HG03565 (cell line): ENCODE measurements around the gene RB1.
"Not testable (repeated sequence)": the region's sequence is repeated elsewhere in the genome, so short reads cannot be mapped to it uniquely, and the experiment has no call there.

Source experiments
- ATAC-seq: cut with Tn5 transposase; IDR thresholded peaks from one replicate; pipeline ENCODE4 v1.9.1; 2021; ENCODE audit warnings: mild to moderate bottlenecking, moderate library complexity; ENCODE audit not compliant: unreplicated experiment

The RB1 gene

GRCh38 chr13:48448285-48448958 lies 144.9 kb downstream of the RB1 start:
- no peak for ATAC-seq

GRCh38 chr13:48448959-48449614 lies 145.5 kb downstream of the RB1 start:
- ATAC-seq: no peak

GRCh38 chr13:48449656-48450055 lies 146.1 kb downstream of the RB1 start:
- ATAC-seq: no peak

- not testable (repeated sequence) for ATAC-seq
Observed at GRCh38 chr13:48451196-48451595, 147.6 kb downstream of the RB1 start.

GRCh38 chr13:48456546-48456945 lies 153.0 kb downstream of the RB1 start:
- ATAC-seq: no peak

- no peak for ATAC-seq
Observed at GRCh38 chr13:48457578-48458242, 154.2 kb downstream of the RB1 start.

- ATAC-seq: no peak
Observed at GRCh38 chr13:48475230-48475629, 171.7 kb downstream of the RB1 start.

GRCh38 chr13:48476215-48476614 lies 172.7 kb downstream of the RB1 start:
- ATAC-seq: no peak

- ATAC-seq: no peak
Observed at GRCh38 chr13:48476686-48477085, 173.1 kb downstream of the RB1 start.

GRCh38 chr13:48477191-48477855 lies 173.8 kb downstream of the RB1 start:
- ATAC-seq: peak; percentile 61

GRCh38 chr13:48478391-48478790 lies 174.8 kb downstream of the RB1 start:
- no peak for ATAC-seq

- no peak for ATAC-seq
Observed at GRCh38 chr13:48483575-48483974, 180.0 kb downstream of the RB1 start.

GRCh38 chr13:48485432-48485831 lies 181.9 kb downstream of the RB1 start:
- no peak for ATAC-seq

GRCh38 chr13:48486362-48486761 lies 182.8 kb downstream of the RB1 start:
- ATAC-seq: no peak

GRCh38 chr13:48486836-48487235 lies 183.3 kb downstream of the RB1 start:
- ATAC-seq: no peak

- no peak for ATAC-seq
Observed at GRCh38 chr13:48487968-48488367, 184.4 kb downstream of the RB1 start.

- ATAC-seq: no peak
Observed at GRCh38 chr13:48488995-48489394, 185.4 kb downstream of the RB1 start.

GRCh38 chr13:48489666-48490065 lies 186.1 kb downstream of the RB1 start:
- no peak for ATAC-seq

- ATAC-seq: no peak
Observed at GRCh38 chr13:48490241-48490640, 186.7 kb downstream of the RB1 start.

- ATAC-seq: no peak
Observed at GRCh38 chr13:48491423-48492095, 188.0 kb downstream of the RB1 start.

GRCh38 chr13:48492096-48492440 lies 188.5 kb downstream of the RB1 start:
- peak; percentile 34 for ATAC-seq
